NCI-H2029 (cell line): ENCODE measurements around the gene TRMT112.

ENCODE experiments used
- DNase-seq: peaks from one replicate; lab custom pipeline; 2025; lab: John Stamatoyannopoulos, UW

Gene TRMT112

DNA sequence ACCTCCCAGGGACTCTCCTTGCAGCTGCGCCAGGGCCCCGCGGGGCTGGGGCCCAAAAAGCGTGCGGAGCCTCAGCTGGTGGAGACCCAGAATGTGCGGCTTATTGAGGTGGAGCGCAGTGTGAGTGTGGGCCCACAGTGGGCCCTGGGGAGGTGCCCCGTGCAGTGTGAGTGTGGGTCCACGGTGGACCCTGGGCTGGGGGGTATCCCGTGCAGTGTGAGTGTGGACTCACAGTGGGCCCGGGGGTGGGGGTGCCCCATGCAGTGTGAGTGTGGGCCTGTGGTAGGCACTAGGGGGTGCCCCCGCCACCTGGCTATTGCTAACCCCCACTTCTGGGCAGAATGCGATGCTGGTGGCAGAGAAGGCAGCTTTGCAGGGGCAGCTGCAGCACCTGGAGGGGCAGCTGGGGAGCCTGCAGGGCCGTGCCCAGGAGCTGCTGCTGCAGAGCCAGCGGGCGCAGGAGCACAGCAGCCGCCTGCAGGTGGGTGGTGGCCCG lies 33.8 kb upstream of the TRMT112 start:
- no peak for DNase-seq

DNA sequence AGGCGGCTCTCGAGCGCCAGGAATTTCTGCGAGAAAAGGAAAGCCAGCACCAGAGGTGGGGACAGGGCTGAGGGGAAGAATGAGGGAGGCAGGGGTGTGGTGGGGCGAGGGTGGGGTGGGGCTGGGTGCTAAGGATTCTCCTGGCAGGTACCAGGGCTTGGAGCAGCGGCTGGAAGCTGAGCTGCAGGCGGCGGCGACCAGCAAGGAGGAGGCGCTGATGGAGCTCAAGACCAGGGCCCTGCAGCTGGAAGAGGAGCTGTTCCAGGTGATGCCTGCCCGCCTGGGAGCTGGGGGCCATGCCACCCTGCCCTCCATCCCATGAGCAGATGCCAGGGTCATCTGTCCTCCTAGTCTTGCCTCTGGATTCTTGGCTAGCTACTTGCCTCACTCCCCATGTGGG lies 32.0 kb upstream of the TRMT112 start:
- DNase-seq = no peak

DNA sequence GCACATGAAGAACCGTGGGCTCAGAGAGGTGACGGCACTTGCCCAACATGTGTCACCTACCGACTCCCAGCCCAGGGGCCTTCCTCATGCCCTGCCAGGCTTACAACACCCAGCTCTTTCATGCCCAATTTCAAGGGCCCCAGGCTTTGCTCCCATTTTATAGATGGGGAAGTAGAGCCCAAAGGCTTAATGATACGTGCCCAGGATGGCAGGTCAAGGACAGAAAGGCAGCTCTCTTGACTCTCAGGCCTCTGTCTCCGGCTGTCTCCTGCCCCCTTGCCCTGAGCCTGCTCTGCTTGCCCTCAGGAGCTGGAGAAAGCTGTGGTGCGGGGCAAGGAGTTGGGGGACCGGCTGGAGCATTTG lies 31.6 kb upstream of the TRMT112 start:
- no peak for DNase-seq

DNA sequence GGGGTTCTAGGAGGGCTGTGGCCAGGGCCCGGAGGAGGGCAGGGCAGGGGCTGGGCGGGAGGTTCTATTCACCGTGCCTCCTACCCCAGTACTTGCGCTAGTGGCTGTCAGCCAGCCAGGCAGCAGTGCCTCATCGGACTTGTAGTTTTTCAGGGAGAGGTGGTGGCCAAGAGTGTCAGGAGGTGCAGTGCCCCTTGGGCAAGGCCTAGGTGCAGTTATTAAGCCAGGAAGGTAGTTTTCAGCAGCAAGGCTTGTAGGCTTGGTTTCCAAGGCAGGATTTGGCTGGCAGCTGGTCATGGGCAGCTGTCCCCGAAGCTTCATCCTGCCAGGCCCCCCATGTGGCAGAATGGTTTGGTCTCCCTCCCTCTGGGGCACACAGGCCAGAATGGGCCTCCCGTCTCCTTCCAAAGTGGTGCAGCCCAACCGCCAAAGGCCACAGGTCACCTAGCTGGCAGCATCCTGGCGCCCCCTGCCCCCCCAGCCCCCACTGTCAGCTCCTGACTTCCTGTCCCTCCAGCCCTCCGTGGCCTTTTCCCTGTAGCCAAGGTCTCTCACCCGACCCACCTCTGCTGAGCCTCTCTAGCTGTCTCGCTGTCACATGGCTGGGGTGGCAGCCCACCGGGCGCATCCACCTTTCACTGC lies 31.1 kb upstream of the TRMT112 start:
- DNase-seq = no peak

DNA sequence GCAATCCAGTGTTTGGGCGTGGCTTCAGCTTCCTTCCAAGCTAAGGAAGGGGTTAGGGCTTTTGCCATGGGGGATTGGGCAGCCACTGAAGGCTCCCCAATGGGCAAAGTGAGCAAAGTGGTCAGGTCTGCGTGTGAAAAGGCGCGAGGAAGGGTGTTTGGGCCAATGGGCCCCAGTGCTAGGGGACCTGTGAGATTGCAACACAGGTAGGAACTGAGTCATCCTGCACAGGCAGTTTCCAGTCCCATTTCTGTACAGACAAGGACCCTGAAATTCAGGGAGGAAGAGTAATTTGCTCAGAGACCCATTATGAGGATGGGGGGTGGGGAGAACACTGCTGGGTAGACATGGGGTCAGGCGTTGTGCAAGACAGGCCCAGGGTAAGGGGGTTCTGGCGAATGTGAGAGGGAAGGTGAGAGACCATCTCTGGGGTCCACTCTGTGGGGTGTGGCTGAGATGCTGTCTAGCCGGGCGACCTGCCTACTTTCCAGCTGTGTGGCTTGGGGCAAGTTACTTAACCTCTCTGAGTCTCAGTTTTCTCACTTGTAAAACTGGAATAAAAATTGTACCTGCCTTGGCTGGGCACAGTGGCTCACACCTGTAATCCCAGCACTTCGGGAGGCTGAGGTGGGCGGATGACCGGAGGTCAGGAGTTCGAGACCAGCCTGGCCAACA lies 30.0 kb upstream of the TRMT112 start:
- no peak for DNase-seq

DNA sequence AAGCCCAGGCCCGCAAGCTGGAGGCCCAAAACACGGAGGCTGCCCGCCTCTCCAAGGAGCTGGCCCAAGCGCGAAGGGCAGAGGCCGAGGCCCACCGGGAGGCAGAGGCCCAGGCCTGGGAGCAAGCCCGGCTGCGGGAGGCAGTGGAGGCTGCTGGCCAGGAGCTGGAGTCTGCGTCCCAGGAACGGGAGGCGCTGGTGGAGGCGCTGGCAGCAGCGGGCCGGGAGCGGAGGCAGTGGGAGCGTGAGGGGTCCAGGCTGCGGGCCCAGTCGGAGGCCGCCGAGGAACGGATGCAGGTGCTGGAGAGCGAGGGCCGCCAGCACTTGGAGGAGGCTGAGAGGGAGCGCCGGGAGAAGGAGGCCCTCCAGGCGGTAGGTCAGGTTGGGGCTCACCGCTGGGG lies 27.4 kb upstream of the TRMT112 start:
- DNase-seq = no peak

DNA sequence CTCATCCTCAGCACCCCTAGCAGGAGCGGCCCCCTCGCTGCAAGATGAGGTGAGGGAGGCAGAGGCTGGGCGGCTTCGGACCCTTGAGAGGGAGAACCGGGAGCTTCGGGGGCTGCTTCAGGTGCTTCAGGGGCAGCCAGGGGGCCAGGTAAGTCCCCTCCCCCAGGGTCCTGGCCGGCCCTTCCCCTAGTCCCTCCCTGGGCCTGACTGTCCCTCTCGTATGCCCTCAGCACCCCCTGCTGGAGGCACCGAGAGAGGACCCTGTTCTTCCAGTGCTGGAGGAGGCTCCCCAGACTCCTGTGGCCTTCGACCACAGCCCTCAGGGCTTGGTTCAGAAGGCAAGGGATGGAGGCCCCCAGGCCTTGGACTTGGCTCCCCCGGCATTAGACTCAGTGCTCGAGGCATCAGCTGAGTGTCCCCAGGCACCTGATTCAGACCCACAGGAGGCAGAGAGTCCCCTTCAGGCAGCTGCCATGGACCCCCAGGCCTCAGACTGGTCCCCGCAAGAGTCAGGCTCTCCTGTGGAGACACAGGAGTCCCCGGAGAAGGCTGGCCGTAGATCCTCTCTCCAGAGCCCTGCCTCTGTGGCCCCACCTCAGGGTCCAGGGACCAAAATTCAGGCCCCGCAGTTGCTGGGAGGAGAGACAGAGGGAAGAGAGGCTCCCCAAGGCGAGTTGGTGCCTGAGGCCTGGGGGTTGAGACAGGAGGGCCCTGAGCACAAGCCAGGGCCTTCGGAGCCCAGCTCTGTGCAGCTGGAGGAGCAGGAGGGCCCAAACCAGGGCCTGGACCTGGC lies 26.6 kb upstream of the TRMT112 start:
- no peak for DNase-seq

DNA sequence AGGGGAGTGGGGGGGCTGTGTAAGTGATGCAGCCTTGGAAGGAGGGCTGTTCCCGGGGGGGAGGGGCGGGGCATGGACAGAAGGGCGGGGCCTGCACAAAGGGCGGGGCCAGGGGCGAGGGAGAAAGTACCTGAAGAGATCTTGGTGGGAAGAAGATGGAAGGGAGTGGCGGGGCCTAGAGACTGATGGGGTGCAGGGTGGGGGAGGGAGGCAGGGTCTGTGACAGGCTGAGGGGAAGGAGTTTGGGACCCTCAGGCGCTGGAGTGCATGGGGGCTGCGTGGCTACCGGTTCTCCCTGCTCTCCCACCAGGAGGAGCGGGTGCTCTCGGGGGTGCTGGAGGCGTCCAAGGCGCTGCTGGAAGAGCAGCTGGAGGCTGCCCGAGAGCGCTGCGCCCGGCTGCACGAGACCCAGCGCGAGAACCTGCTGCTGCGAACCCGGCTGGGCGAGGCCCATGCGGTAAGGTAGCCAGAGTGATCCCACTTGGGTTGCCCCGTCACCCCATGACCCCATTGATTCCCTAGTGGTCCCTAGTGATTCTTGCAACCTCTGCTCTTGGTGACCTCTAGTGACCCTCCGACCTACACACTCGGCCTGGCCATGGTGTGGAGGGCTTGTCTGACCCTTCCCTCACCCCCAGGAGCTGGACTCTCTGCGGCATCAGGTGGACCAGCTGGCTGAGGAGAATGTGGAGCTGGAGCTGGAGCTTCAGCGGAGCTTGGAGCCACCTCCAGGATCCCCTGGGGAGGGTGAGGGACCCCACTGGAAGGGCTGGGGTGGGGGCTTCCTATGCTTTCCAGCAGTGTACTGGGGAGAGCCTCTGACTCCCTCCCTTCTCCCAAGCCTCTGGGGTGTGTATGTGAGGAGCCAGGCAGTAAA lies 25.7 kb upstream of the TRMT112 start:
- no peak for DNase-seq

DNA sequence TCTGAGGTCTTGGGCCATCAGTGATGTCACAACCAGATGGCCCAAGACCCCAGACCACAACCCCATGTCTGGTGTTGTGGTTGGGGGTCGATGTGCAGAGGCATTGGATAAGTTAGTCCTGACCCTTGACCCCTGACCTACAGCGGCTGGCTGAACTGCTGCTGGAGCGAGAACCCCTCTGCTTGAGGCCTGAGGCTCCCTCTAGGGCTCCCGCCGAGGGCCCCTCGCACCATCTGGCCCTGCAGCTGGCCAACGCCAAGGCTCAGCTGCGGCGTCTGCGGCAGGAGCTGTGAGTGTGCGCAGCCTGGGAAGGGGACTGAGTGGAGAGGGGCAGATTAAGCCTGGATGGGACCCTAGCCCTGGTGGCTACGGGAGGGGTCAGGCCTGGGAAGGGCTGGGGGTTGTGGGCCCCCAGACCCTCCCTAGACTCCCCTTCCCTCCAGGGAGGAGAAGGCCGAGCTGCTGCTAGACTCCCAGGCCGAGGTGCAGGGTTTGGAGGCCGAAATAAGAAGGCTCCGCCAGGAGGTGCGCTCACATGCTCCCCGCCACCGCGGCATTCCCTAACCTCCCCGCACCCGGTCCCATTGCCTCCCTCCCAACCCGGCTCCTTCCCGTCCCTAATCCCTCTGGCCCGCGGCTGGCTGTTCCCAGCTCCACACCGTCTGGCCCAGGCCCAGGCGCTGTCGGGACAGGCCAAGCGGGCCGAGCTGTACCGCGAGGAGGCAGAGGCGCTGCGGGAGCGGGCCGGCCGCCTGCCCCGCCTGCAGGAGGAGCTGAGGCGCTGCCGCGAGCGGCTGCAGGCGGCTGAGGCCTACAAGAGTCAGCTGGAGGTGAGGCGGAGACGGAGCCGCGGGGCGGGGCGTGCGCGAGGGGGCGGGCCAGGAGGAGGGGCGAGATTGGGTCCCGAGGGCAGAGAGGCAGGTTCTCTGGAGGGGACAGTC lies 24.8 kb upstream of the TRMT112 start:
- DNase-seq = peak; percentile 81

DNA sequence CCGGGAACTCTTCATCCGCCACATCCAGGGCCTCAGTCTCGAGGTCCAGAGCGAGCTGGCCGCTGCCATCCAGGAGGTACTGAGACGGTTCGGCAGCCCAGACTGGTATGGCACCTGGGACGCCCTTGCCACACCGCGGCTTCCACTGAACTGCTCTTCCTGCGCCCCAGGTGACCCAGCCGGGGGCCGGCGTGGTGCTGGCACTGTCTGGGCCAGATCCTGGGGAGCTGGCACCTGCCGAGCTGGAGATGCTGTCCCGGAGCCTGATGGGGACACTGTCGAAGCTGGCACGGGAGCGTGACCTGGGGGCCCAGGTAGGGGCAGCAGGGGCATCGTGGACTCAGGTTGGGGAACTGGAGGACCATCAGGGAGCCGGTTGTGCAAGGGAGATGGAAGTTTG lies 24.1 kb upstream of the TRMT112 start:
- DNase-seq = no peak

DNA sequence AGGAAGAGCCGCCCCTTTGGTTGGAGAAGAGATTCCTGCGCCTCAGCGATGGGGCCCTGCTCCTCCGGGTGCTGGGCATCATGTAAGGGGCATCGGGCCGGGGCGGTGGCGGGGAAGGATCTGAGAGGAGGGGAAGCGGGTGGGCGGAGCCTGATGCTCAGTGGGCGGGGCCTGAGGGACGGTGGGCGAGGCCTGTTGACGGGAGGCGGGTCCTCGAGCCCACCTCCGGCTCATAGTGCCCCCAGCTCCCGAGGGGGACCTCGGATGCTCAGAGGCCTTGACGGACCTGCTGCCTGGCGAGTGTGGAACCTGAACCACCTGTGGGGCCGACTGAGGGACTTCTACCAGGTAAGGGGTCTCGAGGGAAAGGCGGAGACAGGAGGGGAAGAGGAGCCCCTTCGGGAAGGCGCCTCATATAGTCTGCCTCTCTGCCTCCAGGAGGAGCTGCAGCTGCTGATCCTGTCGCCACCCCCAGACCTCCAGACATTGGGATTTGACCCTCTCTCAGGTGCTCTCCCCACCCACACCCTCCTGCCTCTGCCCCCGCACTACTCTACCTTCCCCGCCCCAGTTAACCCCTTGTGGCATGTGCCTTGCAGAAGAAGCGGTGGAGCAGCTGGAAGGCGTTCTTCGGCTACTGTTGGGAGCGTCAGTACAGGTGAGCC lies 23.4 kb upstream of the TRMT112 start:
- DNase-seq = no peak

DNA sequence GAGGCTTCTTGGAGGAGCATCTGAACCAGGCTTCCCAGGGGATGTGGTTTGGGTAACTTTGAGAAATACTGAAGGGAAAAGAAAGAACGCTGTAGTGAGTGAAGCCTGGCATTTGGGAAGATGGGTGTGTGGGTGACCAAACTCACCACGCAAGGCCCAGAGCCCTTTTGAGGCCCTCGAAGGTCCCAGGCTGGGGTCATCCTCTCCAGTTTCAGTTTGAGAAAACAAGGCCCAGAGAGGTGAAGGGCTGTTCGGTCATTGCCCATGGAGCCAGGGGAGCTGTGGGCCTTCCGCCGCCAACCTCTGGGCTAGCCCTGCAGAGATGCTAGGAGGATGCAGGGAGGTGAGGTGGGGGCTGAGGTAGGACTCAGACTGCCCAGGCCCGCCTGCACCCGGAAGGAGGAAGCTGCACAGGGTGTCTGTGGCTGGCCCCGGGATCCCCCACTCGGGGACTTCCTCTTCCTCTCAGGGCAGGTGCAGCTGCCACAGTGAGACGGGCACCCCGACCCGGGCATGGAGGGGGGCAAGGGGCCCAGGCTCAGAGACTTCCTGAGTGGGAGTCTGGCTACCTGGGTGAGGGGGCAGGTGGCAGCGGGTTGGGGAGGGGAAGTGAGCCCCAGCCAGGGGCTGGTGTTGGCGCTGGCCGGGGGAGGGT lies 22.5 kb upstream of the TRMT112 start, which contains the start of gene CCDC88B:
Gene CCDC88B (plus strand): TSS at position 451 of the 655 bp plus-strand sequence. CDS start 63 bp downstream, at position 514.
- DNase-seq = no peak

DNA sequence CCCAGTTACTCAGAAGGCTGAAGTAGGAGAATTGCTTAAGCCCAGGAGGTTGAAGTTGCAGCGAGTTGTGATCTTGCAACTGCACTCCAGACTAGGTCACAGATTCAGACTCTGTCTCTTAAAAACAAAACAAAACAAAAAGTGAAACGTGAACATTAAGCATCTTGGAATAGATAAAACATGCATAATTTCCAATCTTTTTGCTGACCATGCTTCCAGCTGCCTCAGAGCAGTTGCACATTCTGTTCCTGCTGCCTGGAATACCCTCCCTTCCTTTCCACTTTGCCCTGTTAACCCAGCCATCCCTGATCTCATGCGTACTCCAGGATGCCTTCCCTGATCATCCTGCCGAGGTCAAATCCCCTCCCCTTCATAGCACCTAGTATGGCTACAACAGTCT lies 21.9 kb upstream of the TRMT112 start:
- no peak for DNase-seq

DNA sequence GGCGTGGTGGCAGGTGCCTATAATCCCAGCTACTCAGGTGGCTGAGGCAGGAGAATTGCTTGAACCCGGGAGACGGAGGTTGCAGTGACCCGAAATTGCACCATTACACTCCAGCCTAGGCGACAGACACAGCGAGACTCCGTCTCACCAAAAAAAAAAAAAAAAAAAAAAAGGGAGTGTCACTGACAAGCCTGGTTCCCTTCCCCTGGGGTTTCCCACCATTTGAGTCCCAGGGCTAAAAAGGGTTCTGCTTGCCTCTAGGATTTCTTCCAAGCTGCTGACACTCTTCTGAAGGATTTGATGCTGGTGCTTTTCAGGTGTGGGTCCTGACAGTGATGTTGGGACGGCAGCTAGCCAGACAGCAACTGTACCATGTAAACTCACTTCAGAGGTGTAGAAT lies 21.4 kb upstream of the TRMT112 start:
- DNase-seq = no peak

DNA sequence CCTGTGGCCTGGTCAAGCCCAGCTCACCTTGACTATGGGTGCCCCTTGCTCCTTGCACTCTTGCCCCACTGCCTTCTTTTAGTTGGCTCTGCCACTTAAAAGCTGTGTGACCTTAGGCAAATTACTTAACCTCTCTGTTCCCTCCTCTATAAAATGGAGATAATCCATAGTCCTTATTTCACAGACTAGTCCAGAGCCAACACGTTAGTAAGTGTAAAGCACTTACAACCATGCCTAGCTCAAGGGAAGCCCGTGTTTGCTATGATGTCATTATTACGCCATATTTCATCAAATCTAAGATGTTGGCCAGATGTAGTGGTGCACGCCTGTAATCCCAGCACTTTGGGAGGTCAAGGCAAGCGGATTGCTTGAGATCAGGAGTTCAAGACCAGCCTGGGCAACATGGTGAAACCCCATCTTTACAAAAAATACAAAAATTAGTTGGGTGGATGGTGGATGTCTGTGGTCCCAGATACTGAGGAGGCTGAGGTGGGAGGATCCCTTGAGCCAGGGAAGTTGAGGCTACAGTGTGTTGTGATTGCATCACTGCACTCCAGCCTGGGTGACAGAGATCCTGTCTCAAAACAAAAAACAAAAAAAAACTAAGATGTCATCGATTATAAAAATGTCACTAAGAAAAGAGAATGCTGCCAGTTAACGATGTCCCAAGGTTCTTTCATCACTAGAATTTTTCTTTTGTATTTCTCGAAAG lies 20.3 kb upstream of the TRMT112 start:
- no peak for DNase-seq

DNA sequence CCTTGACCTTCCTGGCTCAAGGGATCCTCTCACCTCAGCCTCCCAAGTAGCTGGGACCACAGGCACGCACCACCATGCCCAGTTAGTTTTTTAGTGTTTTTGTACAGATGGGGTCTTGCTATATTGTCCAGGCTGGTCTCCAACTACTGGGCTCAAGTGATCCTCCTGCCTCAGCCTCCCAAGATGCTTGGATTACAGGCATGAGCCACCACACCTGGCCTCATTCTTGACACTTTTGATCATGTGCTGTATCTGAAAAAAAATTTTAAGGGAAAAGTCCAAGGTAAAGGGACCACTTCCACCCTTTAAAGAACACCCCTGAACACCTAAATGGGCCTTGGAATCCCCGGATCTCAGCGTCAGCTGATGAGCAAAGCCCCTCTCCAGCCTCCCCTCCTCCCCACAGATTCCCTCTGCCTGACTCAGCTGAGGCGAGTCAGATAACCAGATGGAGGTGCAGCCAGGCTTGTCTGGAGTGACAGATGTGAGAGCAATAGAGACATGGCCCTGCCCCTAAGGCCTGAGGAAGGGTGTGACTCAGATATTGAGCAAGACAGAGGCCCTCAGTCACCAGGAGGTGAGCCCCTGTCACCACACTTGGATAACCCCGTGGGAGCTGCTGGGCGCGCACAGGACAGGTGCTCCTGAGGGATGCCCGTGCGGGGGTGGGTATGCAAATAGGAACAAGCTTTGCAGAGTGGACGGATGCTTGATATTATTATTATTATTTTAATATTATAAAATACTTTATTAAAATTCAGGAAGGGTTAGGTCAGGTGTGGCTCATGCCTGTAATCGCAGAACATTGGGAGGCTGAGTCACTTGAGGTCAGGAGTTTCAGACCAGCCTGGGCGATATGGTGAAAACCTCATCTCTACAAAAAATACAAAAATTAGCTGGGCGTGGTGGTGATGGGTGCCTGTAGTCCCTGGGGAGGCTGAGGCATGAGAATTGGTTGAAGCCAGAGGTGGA lies 17.7 kb upstream of the TRMT112 start:
- DNase-seq = peak; percentile 62

DNA sequence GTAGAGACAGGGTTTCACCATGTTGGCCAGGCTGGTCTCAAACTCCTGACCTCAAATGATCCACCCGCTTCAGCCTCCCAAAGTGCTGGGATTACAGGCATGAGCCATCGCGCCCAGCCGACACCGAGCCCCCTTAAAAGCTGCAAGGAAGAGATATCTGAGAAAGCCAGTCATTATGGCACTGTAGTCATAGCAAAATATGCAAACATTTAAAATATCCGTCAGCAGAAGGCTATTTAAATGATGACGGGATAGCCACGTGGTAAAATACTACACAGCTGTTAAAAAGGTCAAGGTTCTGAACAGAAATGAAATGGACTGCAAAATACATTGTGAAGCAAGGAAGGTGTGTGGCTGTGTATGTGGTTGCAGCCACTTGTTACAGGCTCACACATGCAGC lies 16.2 kb upstream of the TRMT112 start:
- no peak for DNase-seq
